UCSD-AML1 (cell line): Measurements from ENCODE around the gene ELN.
"Not testable (repeated sequence)": the region's sequence is repeated elsewhere in the genome, so short reads cannot be mapped to it uniquely, and the experiment has no call there.

Experiments used
- DNase-seq: peaks from one replicate; lab custom pipeline; 2025; ENCODE audit not compliant: unreplicated experiment; lab: John Stamatoyannopoulos, UW

ELN gene

GRCh38 chr7:74040791-74041520, 13.0 kb downstream of the ELN start:
- DNase-seq: no peak

DNA sequence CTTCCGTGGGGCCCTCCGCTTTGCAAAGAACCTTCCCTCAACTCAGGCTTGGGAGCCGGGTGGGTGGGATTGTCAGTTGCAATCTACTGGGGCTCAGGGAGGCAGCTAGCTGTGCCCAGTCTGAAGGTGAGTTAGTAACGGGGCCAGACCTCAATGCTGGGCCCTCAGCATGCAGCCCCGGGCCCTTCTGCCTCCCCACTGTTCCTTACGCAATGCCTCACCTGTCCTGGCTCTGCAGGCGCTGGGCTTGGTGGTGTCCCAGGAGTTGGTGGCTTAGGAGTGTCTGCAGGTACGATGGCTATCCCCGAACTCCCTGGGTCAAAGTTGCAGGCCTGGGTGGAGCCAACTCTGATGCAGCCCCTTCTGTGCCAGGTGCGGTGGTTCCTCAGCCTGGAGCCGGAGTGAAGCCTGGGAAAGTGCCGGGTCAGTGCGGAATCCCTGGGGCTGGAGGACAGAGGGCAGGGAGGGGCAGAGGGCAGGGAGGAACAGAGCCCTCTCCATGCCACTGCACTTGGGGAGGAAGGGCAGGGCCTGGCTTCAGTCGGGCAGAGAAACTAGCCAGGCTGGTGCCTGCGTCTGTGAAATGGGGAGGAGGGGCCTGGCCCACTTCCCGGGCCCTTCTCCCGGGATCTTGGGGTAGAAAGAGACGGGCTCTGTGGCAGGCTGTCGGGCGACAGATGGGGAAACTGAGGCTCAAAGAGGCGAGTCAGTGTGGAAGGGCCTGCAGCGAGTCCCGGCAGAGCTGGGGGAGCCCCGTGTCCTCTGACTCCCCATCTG, 15.0 kb downstream of the ELN start:
- DNase-seq: no peak

DNA sequence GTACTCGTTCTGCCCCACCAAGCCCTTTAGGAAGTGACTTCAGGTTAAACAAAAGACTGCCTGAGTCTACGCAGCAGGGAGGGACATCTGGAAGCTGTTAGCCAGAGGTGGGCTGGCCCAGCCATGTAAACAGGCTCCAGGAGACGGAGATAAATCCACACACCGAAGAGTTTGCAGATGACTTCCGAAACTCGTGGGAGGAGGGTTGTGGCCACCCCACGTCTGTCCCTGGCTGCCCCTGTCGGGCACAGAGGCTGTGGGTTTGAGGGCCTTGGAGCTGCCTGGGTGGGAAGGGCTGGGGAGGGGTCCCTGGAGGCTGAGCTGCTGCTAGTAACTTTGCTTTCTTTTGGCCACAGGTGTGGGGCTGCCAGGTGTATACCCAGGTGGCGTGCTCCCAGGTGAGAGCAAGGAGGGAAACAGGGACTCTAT, 15.6 kb downstream of the ELN start:
- DNase-seq: no peak

DNA sequence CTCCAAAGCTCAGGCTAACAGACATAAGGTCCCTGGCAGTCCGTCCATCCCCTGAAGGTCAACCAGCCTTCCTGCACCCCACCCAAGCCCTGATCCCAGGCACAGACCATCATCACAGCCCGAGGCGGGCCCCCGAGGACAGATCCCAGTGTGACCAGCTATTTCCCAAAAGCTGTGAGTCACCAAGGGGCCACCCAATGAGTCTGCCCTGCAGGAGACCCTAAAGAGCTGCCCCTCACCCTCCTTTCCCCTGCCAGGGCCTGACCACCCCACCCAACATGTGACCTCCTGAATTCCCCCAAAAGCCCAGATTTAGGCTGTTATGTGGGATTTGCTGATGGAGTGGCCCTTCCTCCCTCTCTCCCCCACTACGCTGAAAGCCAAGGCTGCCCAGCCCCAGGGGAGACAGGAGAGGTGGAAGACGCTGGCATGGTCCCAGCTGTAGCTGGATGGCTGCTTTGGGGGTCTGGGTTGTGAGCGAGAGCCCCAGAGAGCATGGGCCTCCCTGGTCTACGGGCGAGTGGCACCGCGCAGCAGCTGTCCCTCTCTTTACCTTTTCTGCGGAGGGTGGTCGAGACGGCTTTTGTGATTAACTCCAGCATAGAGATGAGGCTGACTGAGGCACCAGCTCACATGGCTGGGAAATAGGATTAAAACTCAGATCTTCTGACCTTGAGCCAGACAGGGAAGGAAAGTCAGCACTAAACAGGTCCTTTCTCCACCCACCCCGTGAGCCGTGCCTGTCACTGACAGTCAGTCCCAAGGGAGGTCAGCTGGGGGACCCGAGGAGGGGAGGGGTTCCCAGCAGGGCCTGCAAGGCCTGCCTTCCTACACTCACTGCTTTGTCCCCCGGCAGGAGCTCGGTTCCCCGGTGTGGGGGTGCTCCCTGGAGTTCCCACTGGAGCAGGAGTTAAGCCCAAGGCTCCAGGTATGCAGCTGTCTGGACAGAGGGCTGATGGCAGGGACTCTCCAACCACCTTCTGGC, 16.7 kb downstream of the ELN start:
- no peak for DNase-seq

GRCh38 chr7:74046581-74046980, 18.6 kb downstream of the ELN start:
- not testable (repeated sequence) for DNase-seq

DNA sequence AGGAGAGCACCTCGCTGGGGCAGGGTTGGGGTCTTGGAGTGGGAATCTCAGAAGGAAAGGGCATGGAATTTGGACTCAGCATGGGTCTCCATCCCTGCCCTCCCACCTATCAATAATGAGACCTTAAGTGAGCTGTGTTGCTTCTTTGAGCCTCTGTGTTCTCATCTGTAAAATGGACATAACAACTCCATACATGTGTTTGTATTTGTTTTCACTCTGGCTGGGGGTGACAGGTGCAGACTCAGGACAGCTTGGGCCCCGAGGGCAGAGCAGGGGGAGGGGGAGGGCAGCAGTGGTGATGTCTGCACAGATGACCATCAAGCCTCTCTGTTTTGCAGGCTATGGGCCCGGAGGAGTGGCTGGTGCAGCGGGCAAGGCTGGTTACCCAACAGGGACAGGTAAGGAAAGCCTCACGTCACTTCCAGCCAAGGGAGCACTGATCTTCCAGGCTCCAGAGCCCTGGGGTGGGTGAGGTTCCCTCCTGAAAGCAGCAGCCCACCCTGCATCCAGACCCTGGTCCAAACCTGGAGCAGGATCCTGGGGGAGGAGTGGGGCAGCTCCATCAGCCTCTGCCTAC, 19.9 kb downstream of the ELN start:
- no peak for DNase-seq

GRCh38 chr7:74048999-74049599, 21.1 kb downstream of the ELN start:
- DNase-seq: no peak

DNA sequence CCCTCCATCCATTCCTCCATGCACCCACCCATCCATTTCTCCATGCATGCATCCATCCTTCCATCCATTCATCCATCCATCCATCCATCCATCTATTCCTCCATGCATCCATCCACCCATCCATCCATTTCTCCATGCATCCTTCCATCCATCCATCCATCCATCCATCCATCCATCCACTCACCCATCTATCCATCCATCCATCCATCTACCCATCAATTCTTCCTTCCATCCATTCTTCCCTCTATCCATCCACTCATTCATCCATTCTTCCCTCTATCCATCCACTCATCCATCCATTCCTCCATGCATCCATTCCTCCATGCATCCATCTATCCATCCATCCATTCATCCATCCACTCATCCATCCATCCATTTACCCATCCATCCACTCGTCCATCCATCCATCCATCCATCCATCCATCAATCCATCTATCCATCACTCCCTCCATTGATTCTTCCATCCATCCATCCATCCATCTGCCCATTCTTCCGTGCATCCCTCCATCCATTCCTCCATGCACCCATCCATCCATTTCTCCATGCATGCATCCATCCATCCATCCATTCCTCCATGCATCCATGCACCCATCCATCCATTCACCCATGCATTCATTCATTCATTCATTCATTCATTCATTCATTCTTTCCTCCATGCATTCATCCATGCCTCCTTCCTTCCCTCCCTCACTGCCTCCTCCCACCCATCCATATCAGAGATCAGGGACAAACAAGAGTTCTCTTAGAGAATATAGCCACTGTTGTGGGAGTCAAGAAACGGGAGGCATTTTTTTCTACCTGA, 22.2 kb downstream of the ELN start:
- no peak for DNase-seq

- no peak for DNase-seq
Observed at GRCh38 chr7:74051193-74051592, 23.2 kb downstream of the ELN start.

GRCh38 chr7:74051629-74052410, 23.8 kb downstream of the ELN start:
- no peak for DNase-seq

GRCh38 chr7:74052628-74053027, 24.7 kb downstream of the ELN start:
- no peak for DNase-seq

DNA sequence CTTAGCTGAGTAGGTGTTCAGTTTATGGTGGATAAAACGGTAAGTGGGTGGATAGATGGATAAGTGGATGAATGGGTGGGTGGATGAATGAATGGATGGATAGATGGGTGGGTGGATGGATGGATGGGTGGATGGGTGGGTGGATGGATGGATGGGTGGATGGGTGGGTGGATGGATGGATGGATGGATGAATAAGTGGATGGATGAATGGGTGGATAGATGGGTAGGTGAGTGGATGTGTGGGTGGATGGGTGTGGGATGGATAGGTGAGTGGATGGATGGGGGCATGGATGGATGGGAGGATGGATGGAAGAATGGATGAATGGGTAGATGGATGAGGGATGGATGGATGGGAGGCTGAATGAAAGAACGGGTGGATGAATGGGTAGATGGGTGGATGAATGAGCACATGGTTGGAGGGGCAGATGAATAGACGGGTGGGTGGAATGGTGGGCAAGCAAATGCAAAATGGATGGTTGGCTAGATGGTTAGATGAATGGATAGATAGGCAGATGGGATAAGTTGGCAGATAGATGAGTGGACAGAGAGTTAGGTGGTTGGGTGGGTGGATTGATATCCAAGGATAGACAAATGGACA, 25.7 kb downstream of the ELN start:
- DNase-seq: no peak

DNA sequence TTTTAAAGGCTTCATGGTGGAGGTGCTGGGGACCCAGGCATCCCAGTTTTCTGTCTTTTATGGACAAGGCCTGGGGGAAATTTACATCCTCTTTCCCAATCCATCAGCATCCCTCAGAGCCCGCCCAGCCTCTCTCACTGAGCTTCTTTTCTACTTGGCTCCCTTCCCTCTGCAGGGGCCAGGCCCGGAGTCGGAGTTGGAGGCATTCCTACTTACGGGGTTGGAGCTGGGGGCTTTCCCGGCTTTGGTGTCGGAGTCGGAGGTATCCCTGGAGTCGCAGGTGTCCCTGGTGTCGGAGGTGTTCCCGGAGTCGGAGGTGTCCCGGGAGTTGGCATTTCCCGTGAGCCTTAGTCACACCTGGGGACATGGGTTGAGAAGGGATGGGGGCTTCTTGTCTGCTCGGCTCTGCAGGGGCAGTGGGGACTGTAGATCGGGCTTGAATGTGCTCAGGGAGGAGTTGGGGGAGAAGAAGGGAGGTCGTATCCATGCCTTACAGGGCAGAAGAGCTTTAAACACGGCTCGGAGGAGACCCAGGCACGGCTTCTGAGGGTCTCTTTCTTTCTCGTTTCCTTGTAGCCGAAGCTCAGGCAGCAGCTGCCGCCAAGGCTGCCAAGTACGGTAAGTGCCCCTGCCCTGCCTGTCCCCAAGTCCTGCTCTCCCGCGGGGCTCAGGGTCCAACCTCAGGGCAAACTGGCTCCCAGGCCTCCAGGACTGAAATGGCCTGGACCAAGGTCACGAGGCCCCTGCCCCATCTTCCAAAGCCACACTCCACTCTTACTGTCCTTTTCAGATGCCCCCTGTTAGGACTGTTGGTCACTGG, 28.3 kb downstream of the ELN start:
- no peak for DNase-seq

DNA sequence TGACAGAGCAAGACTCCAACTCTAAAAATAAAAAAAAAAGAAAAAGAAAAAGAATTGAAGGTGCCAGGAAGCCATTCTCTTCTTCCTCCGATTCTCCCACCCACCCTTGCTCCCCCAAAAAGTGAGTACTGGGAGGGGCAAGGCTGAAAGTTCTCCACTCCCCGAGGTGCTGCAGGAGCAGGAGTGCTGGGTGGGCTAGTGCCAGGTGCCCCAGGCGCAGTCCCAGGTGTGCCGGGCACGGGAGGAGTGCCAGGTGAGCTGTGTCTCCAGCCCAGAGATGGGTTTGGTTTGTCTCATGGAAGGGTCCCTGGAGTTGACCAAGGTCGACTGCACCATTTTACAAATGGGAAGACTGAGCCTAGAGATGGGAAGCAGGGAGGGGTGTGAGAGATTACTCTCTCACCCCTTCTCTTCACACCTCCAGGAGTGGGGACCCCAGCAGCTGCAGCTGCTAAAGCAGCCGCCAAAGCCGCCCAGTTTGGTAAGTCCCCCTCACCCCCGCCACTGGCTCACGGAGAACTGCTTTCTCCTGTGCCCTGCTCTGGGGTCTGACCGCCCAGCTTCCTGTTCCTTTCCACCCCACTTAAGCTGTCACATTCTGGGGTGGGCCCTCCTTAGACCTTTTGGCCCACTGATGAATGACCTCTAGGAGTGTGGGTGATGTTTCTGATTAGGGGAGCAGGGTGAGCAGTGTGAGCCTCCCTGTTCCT, 29.4 kb downstream of the ELN start:
- no peak for DNase-seq

GRCh38 chr7:74057987-74058386, 30.0 kb downstream of the ELN start:
- DNase-seq: no peak

- no peak for DNase-seq
Observed at GRCh38 chr7:74058486-74058885, 30.5 kb downstream of the ELN start.

GRCh38 chr7:74059037-74059436, 31.1 kb downstream of the ELN start:
- no peak for DNase-seq
